HL-60 (cell line): ENCODE data around the gene ATP10A.

Experiments used
- DNase-seq, 2 experiments: peaks; one replicate each; pipeline ENCODE4 v3.0.0-alpha.2; 2010 to 2020; ENCODE audit warnings: low read depth in 1 of 2, low spot score in 1 of 2
- H3K27ac ChIP-seq: fragments of 250-450 bp; sonication (Bioruptor Pico); replicated peaks from 2 replicates; pipeline ENCODE4 v1.5.1; 2020; ENCODE audit warnings: mild to moderate bottlenecking, moderate library complexity
- H3K27me3 ChIP-seq: fragments of 250-450 bp; sonication (Bioruptor Pico); 2 replicates; pipeline ENCODE4 v1.5.1; 2021; ENCODE audit warnings: mild to moderate bottlenecking, moderate library complexity; ENCODE audit not compliant: insufficient read depth, poor library complexity, severe bottlenecking
- H3K4me3 ChIP-seq: replicated peaks from 2 replicates; pipeline ENCODE4 v1.5.1; 2011; ENCODE audit warnings: mild to moderate bottlenecking, control low read depth, low read length; ENCODE audit not compliant: insufficient read depth
- CTCF ChIP-seq: IDR thresholded peaks from one replicate; pipeline ENCODE4 v1.5.1; 2011; ENCODE audit warnings: low read length, control low read depth, inconsistent platforms; ENCODE audit not compliant: insufficient read depth
- GABPA ChIP-seq: IDR thresholded peaks from 2 replicates; pipeline ENCODE4 v1.6.1; 2012; ENCODE audit warnings: low read depth
- POLR2AphosphoS5 ChIP-seq: IDR thresholded peaks from 2 replicates; pipeline ENCODE4 v1.6.1; 2012; ENCODE audit warnings: low read depth
- SPI1 ChIP-seq: IDR thresholded peaks from 2 replicates; pipeline ENCODE4 v1.6.1; 2012; ENCODE audit warnings: low read depth, mild to moderate bottlenecking, borderline replicate concordance
- TF ChIP-seq, protein P1 (sequence below): IDR thresholded peaks from 2 replicates; pipeline ENCODE4 v1.6.1; 2012; ENCODE audit warnings: low read depth; ENCODE audit not compliant: insufficient replicate concordance

ATP10A gene

GRCh38 chr15:25893596-25893995, 30.5 kb upstream of the ATP10A start:
- H3K4me3 ChIP-seq = no peak overlapping the region
- no peaks in the 10 kb centered on the region for H3K27me3 ChIP-seq
- DNase-seq = no peak
- TF ChIP-seq GABPA (no peak), POLR2AphosphoS5 (no peak), CTCF (no peak), SPI1 (no peak)
- TF ChIP-seq, protein P1, sequence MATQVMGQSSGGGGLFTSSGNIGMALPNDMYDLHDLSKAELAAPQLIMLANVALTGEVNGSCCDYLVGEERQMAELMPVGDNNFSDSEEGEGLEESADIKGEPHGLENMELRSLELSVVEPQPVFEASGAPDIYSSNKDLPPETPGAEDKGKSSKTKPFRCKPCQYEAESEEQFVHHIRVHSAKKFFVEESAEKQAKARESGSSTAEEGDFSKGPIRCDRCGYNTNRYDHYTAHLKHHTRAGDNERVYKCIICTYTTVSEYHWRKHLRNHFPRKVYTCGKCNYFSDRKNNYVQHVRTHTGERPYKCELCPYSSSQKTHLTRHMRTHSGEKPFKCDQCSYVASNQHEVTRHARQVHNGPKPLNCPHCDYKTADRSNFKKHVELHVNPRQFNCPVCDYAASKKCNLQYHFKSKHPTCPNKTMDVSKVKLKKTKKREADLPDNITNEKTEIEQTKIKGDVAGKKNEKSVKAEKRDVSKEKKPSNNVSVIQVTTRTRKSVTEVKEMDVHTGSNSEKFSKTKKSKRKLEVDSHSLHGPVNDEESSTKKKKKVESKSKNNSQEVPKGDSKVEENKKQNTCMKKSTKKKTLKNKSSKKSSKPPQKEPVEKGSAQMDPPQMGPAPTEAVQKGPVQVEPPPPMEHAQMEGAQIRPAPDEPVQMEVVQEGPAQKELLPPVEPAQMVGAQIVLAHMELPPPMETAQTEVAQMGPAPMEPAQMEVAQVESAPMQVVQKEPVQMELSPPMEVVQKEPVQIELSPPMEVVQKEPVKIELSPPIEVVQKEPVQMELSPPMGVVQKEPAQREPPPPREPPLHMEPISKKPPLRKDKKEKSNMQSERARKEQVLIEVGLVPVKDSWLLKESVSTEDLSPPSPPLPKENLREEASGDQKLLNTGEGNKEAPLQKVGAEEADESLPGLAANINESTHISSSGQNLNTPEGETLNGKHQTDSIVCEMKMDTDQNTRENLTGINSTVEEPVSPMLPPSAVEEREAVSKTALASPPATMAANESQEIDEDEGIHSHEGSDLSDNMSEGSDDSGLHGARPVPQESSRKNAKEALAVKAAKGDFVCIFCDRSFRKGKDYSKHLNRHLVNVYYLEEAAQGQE = no peak
- H3K27ac ChIP-seq = no peak overlapping the region

GRCh38 chr15:25892126-25892525, 29.0 kb upstream of the ATP10A start:
- H3K4me3 ChIP-seq = no peak overlapping the region
- H3K27ac ChIP-seq = no peak overlapping the region
- no peak for DNase-seq
- TF ChIP-seq CTCF = no peak
- TF ChIP-seq, protein P1 = no peak
- TF ChIP-seq POLR2AphosphoS5 = no peak
- TF ChIP-seq SPI1 = no peak
- no peak for TF ChIP-seq GABPA
- H3K27me3 ChIP-seq = no peaks in the 10 kb centered on the region

- H3K27ac ChIP-seq = no peak overlapping the region
- no peak for TF ChIP-seq GABPA
- TF ChIP-seq, protein P1 = no peak
- no peak for TF ChIP-seq POLR2AphosphoS5
- no peak for TF ChIP-seq CTCF
- TF ChIP-seq SPI1 = no peak
- DNase-seq = no peak
- no peak overlapping the region for H3K4me3 ChIP-seq
- H3K27me3 ChIP-seq = no peaks in the 10 kb centered on the region
Observed at GRCh38 chr15:25891081-25891480, 28.0 kb upstream of the ATP10A start.
